Smooth muscle cell (in vitro differentiated cells): ENCODE results near the gene MICAL2. TPM values are rescaled to one million over a fixed set of nuclear protein-coding genes. Genes with fewer than 3 reads are reported as not detected.

Experiments used
- DNase-seq: peaks from one replicate; lab custom pipeline; 2025; ENCODE audit not compliant: unreplicated experiment; lab: John Stamatoyannopoulos, UW
- H2AFZ ChIP-seq: fragments of 200-600 bp; sonication (generic); 2 replicates; pipeline ENCODE4 v1.6.0; 2016; ENCODE audit warnings: antibody characterized with exemption, low read depth, mild to moderate bottlenecking
- H3F3A ChIP-seq: fragments of 200-600 bp; sonication (generic); 2 replicates; pipeline ENCODE4 v1.6.0; 2017; ENCODE audit warnings: antibody characterized with exemption, low read depth
- H3K27ac ChIP-seq: fragments of 200-600 bp; sonication (generic); 2 replicates; pipeline ENCODE4 v1.5.1; 2016; ENCODE audit warnings: low read depth, mild to moderate bottlenecking
- H3K27me3 ChIP-seq: fragments of 200-600 bp; sonication (generic); 2 replicates; pipeline ENCODE4 v1.6.1; 2016; ENCODE audit warnings: low read depth, mild to moderate bottlenecking
- H3K36me3 ChIP-seq: fragments of 200-600 bp; sonication (generic); 2 replicates; pipeline ENCODE4 v1.5.1; 2016; ENCODE audit warnings: low read depth
- H3K4me1 ChIP-seq: fragments of 200-600 bp; sonication (generic); 2 replicates; pipeline ENCODE4 v1.5.1; 2016; ENCODE audit warnings: low read depth
- H3K4me2 ChIP-seq: fragments of 200-600 bp; sonication (generic); 2 replicates; pipeline ENCODE4 v1.6.0; 2016; ENCODE audit warnings: mild to moderate bottlenecking
- H3K4me3 ChIP-seq: fragments of 200-600 bp; sonication (generic); 2 replicates; pipeline ENCODE4 v1.5.1; 2016; ENCODE audit warnings: mild to moderate bottlenecking
- H3K79me2 ChIP-seq: fragments of 200-600 bp; sonication (generic); 2 replicates; pipeline ENCODE4 v1.6.0; 2016; ENCODE audit warnings: low read depth, mild to moderate bottlenecking
- H3K9ac ChIP-seq: fragments of 200-600 bp; sonication (generic); 2 replicates; pipeline ENCODE4 v1.6.0; 2016; ENCODE audit warnings: low read depth
- H3K9me3 ChIP-seq: fragments of 200-600 bp; sonication (generic); replicated peaks from 2 replicates; pipeline ENCODE4 v1.5.1; 2016; ENCODE audit warnings: low read depth
- H4K20me1 ChIP-seq: fragments of 200-600 bp; sonication (generic); 2 replicates; pipeline ENCODE4 v1.6.0; 2016; ENCODE audit warnings: low read depth
- CTCF ChIP-seq: fragments of 200-600 bp; sonication (generic); IDR thresholded peaks from 2 replicates; pipeline ENCODE4 v1.5.1; 2017; ENCODE audit warnings: borderline replicate concordance, mild to moderate bottlenecking, antibody characterized with exemption; ENCODE audit not compliant: insufficient read depth, poor library complexity, severe bottlenecking
- WGBS: methylation state at CpG from one replicate; pipeline ENCODE4 v1.1.7; 2016; ENCODE audit warnings: low lambda C conversion rate; 5-methylcytosine and 5-hydroxymethylcytosine counted together
- polyA plus RNA-seq: library from polyadenylated mRNA; unstranded; fragments of >200 nt; fragmentation: Nextera tagmentation; extraction: Ambion mirVana; gene quantifications from 2 replicates; pipeline ENCODE4 v1.2.1, GENCODE V29; 2016
- total RNA-seq: library from RNA; depleted of rRNA; stranded (reverse); fragments of >200 nt; gene quantifications from 2 replicates; pipeline ENCODE4 v1.2.3, GENCODE V29; 2014

MICAL2 gene
- total and polyA plus RNA-seq, 2 experiments from 2014 or later = 161 to 287 TPM

DNA sequence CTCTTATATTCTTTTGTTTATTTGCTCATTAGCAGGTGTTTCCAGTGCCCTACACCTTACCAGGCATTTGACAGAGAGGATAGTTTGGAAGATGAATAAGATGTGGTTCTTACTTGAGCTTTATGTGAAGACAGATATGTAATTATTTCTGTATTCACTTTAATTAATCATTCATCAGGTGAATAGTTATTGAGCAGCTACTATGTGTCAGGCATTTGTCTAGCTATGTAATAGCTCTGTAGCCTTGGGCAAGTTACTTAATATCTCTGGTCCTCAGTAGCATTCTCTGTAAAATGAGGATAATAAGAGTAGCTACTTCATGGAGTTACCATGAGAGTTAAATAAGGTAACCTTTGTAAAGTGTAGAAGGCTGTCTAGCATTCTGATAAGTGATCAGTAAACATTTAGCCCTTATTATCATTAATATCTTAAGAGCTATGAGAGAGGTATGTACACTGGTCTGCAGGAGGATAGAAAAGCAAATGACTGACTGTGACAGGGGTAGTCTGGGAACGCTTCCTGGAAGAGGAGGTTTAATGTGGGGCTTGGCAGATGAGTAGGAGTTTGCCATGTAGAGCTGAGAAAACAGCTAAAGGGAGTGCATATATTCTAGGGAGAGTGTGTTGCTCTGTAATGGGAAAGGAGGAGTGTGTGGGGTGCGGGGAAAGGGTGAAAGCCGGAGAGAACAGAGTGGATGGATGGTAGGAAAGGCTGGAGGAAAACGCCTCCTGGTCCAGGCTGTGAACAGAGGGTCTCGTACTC is 56.1 kb downstream of the MICAL2 start:
- no peak for TF ChIP-seq CTCF
- Histone ChIP-seq H3K36me3 (no peaks in the 10 kb centered on the region), H3K4me1 (peaks cover 25% of the 10 kb centered on the region)

GRCh38 chr11:12167061-12168000 is 56.9 kb downstream of the MICAL2 start:
- Histone ChIP-seq H3F3A (peaks cover 44% of the 10 kb centered on the region), H3K27ac (peak overlapping the region; percentile 99), H3K27me3 (no peaks in the 10 kb centered on the region), H2AFZ (no peak overlapping the region), H3K9ac (peak overlapping the region; percentile 78), H4K20me1 (no peaks in the 10 kb centered on the region), H3K9me3 (no peaks in the 10 kb centered on the region), H3K4me1 (peaks cover 25% of the 10 kb centered on the region), H3K79me2 (peaks cover 56% of the 10 kb centered on the region), H3K4me3 (no peak overlapping the region), H3K4me2 (peak overlapping the region; percentile 45), H3K36me3 (no peaks in the 10 kb centered on the region)
- WGBS = 47% methylated on average over 16 of the region's 16 CpGs
- no peak for DNase-seq
- TF ChIP-seq CTCF = no peak

More for the DNA sequence above, 56.1 kb downstream of the MICAL2 start:
- H3K79me2 ChIP-seq = peaks cover 52% of the 10 kb centered on the region
- H3F3A ChIP-seq = peaks cover 51% of the 10 kb centered on the region
- H2AFZ ChIP-seq = no peak overlapping the region
- peak overlapping the region; percentile 8 for H3K4me2 ChIP-seq
- no peaks in the 10 kb centered on the region for H3K9me3 ChIP-seq
- no peak for DNase-seq
- no peaks in the 10 kb centered on the region for H4K20me1 ChIP-seq
- H3K9ac ChIP-seq = peak overlapping the region; percentile 78
- H3K4me3 ChIP-seq = no peak overlapping the region
- peak overlapping the region; percentile 99 for H3K27ac ChIP-seq
- 73% methylated on average over 5 of the region's 5 CpGs for WGBS
- H3K27me3 ChIP-seq = no peaks in the 10 kb centered on the region

DNA sequence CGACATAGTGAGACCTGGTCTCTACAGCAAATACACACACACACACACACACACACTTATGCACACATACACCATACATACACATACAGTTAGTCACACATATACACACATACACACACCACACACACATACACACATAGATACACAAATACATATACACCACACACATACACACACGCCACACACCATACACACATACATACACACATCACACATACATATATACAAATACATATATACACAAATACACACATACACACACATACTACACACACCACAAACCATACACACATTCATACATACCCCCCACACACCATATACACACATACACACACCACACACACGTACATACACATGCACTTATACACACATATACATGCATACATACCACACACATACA is 57.7 kb downstream of the MICAL2 start:
- Histone ChIP-seq H3K36me3 (no peaks in the 10 kb centered on the region), H3K4me1 (peaks cover 25% of the 10 kb centered on the region), H3K4me3 (no peak overlapping the region), H2AFZ (no peak overlapping the region), H3K9ac (peak overlapping the region; percentile 78), H3K27me3 (no peaks in the 10 kb centered on the region), H3K79me2 (peaks cover 57% of the 10 kb centered on the region), H3F3A (peaks cover 38% of the 10 kb centered on the region), H3K27ac (peak overlapping the region; percentile 99), H4K20me1 (no peaks in the 10 kb centered on the region), H3K9me3 (no peaks in the 10 kb centered on the region), H3K4me2 (no peak overlapping the region)
- DNase-seq = no peak
- 94% methylated on average over 3 of the region's 3 CpGs for WGBS
- TF ChIP-seq CTCF = no peak
